ENCODE measurements around the gene LAMB3. TPM values are rescaled to one million over a fixed set of nuclear protein-coding genes. Genes with fewer than 3 reads are reported as not detected.

The LAMB3 gene
- total and polyA plus RNA-seq, 8 donors: 1.4 to 25.8 (median 3.4) TPM

DNA sequence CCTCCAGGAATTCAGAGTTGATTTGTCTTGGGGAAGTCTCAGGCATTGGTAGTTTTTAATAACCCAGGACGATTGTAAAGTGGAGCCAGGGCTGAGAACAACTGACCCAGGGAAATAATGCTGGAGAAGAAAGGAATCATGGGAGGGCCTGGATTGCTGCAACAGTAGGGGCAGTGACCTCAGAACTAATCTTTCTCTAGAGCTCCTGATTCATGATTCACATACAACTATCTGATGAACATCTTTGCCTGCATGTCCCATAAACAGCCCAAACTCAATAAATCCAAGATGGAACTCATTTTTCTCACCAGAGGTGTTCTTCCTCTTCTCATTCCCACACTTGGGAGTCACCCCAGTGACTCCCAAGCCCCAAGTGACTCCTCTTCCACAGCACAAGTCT is 14.9 kb upstream of the LAMB3 start:
- no peak for DNase-seq
- Histone ChIP-seq H3K4me3 (no peak overlapping the region), H3K4me1 (peaks cover 0 to 6% (median 0%) of the 10 kb centered on the region in 3 donors), H3K27ac (no peak overlapping the region), H3K27me3 (no peaks in the 10 kb centered on the region), H3K36me3 (no peaks in the 10 kb centered on the region), H3K9me3 (no peaks in the 10 kb centered on the region)
- intact Hi-C loops (cut with DNase I): no loop called here
- TF ChIP-seq, protein P1, sequence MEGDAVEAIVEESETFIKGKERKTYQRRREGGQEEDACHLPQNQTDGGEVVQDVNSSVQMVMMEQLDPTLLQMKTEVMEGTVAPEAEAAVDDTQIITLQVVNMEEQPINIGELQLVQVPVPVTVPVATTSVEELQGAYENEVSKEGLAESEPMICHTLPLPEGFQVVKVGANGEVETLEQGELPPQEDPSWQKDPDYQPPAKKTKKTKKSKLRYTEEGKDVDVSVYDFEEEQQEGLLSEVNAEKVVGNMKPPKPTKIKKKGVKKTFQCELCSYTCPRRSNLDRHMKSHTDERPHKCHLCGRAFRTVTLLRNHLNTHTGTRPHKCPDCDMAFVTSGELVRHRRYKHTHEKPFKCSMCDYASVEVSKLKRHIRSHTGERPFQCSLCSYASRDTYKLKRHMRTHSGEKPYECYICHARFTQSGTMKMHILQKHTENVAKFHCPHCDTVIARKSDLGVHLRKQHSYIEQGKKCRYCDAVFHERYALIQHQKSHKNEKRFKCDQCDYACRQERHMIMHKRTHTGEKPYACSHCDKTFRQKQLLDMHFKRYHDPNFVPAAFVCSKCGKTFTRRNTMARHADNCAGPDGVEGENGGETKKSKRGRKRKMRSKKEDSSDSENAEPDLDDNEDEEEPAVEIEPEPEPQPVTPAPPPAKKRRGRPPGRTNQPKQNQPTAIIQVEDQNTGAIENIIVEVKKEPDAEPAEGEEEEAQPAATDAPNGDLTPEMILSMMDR (IDR thresholded peaks at IDR 0.05): no peak
- no peak for FAIRE-seq
- ATAC-seq: no peak
- WGBS, 2 donors: 92 to 94% methylated on average over 1 of the region's 1 CpG

DNA sequence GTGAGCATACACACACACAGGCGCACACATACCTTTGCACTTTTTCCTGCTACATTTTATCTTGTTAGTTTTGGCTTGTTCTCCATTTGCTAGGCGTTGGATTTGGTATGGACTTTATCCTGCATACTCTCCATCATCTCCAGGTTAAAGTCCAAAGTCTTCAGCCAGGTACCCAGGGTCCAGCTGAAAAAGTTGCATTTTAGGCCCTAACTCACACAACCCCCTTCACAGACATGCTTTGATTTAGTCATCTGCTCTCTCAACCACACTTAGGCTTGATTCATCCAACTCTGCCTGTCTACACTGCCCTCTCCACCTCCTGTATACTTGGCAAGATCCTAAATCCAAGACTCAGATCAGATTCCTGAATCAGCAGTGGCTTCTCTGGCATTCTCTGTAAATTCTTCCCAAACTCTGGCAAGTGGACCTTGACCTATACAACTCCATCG is 10.7 kb upstream of the LAMB3 start:
- Histone ChIP-seq H3K9me3 (no peaks in the 10 kb centered on the region), H3K4me3 (no peak overlapping the region), H3K27me3 (no peaks in the 10 kb centered on the region), H3K4me1 (peaks cover 0 to 6% (median 0%) of the 10 kb centered on the region in 3 donors), H3K36me3 (no peaks in the 10 kb centered on the region), H3K27ac (no peak overlapping the region)
- TF ChIP-seq, protein P1 (IDR thresholded peaks at IDR 0.05): no peak
- ATAC-seq (peak; percentile 25 to 76 (median 41)), FAIRE-seq (no peak), DNase-seq (no peak)
- 26 to 36% methylated on average over 3 of the region's 3 CpGs for WGBS, 2 donors
- intact Hi-C loops (cut with DNase I): no loop called here

DNA sequence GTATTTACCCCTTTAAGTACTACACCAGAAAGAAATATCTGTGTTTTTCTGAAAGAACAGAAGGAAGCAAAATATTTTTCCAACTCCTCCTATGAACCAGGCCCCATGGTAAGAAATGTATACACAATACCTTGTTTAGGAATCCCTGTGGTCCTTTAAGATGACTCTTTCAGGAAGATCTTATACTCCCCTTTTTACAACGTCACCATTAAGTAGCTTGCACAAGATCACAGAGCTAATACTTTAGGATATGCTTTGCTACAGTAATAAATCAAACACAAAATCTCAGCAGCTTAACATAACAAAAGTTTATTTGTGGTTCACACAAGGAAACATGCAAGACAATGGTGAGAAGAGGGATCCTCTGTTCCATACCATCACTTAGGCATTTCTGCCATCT is 8.8 kb upstream of the LAMB3 start:
- WGBS, 2 donors: 74 to 78% methylated on average over 1 of the region's 1 CpG
- Histone ChIP-seq H3K4me1 (peaks cover under 1 to 12% (median 4%) of the 10 kb centered on the region in 3 donors), H3K27ac (no peak overlapping the region), H3K9me3 (no peaks in the 10 kb centered on the region), H3K27me3 (no peaks in the 10 kb centered on the region), H3K36me3 (no peaks in the 10 kb centered on the region), H3K4me3 (no peak overlapping the region)
- TF ChIP-seq, protein P1 (IDR thresholded peaks at IDR 0.05): no peak
- ATAC-seq (no peak), FAIRE-seq (no peak), DNase-seq (no peak)
- intact Hi-C loops (cut with DNase I): no loop called here

DNA sequence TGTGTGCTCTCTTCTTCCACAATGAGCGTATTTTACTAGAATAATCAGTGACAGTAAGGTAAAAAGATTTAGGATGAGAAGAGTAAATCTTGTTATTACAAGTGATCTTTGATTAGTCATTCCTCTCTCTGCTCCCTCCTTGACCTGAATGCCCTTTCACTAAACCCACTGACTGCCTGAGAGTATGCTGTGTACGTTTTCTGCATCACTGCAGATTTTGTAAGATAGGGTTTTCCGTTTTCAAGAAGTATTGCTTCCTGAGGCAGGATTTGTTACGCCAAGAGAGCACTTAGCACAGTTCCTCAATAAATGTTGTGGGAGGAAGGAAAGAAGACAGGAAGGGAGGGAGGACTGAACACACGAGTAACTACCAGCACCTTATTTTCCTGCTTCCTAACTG is 7.7 kb upstream of the LAMB3 start:
- peak in 1 of 4 donors; percentile 8 for ATAC-seq
- no peaks in the 10 kb centered on the region for H3K27me3 ChIP-seq
- TF ChIP-seq, protein P1 (IDR thresholded peaks at IDR 0.05): no peak
- intact Hi-C loops (cut with DNase I): no loop called here
- peaks cover 12 to 23% (median 16%) of the 10 kb centered on the region in 3 donors for H3K4me1 ChIP-seq
- no peaks in the 10 kb centered on the region for H3K36me3 ChIP-seq
- DNase-seq: no peak
- H3K4me3 ChIP-seq: no peak overlapping the region
- no peaks in the 10 kb centered on the region for H3K9me3 ChIP-seq
- 71 to 81% methylated on average over 5 of the region's 5 CpGs for WGBS, 2 donors
- no peak overlapping the region for H3K27ac ChIP-seq
- FAIRE-seq: no peak

DNA sequence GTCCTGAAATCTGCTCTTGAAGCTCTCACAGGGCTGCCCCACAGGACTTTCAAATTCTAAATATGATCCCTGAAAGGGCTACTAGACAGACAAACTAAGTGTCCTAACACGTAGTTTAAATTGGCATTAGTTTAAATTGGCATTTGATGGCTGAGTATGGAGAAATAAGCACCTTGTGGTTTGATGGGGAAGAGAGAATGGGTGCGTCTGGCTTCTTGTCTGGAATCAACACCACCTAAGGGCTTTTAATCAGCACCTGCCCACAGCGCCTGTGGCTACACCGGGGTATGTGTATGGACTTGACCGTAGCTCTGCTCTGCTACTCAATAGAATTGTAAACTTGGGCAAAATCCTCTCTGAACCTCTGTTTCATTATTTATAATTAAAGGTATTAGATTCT is 5.7 kb upstream of the LAMB3 start:
- FAIRE-seq (no peak), ATAC-seq (no peak), DNase-seq (no peak)
- intact Hi-C loops (cut with DNase I): no loop called here
- no peaks in the 10 kb centered on the region for H3K27me3 ChIP-seq
- no peak overlapping the region for H3K4me3 ChIP-seq
- no peak overlapping the region for H3K27ac ChIP-seq
- no peaks in the 10 kb centered on the region for H3K36me3 ChIP-seq
- no peaks in the 10 kb centered on the region for H3K9me3 ChIP-seq
- TF ChIP-seq, protein P1 (IDR thresholded peaks at IDR 0.05): no peak
- H3K4me1 ChIP-seq: peaks cover 29 to 38% (median 33%) of the 10 kb centered on the region in 3 donors
- WGBS, 2 donors: 59 to 97% methylated on average over 5 of the region's 5 CpGs
